Common myeloid progenitor, CD34-positive (primary cell): ENCODE measurements around the gene NSUN2. TPM values are rescaled to one million over a fixed set of nuclear protein-coding genes. Genes with fewer than 3 reads are reported as not detected.

ENCODE experiments used
- CTCF ChIA-PET: fragments of 350-600 bp; sonication (Branson Sonifier 250); formaldehyde crosslinking; loops from one replicate; lab custom pipeline; 2021; ENCODE audit warnings: antibody characterized with exemption; lab: Charles Lee
- POLR2A ChIA-PET: fragments of 350-600 bp; sonication (Branson Sonifier 250); formaldehyde crosslinking; loops from one replicate; lab custom pipeline; 2021; ENCODE audit warnings: antibody characterized with exemption; lab: Charles Lee
- DNase-seq, 3 donors: peaks; one replicate each; pipeline versions ENCODE4 v3.0.0 to v3.0.0-alpha.2; 2013
- H3K27ac ChIP-seq, 2 experiments: 1 replicate in 1 of 2; 2 replicates in 1 of 2; pipeline ENCODE4 v1.7.0; 2013; ENCODE audit warnings: inconsistent platforms in 2 of 2, low read length in 2 of 2, mild to moderate bottlenecking in 2 of 2, low read depth in 1 of 2, moderate library complexity in 1 of 2; ENCODE audit not compliant: severe bottlenecking in 2 of 2, insufficient read depth in 1 of 2, poor library complexity in 1 of 2
- H3K27me3 ChIP-seq, 5 experiments: replicated peaks in 2 of 5; 1 replicate in 3 of 5; 2 replicates in 2 of 5; pipeline versions ENCODE4 v1.6.1 to v1.7.0; 2013; ENCODE audit warnings: low read length in 4 of 5, mild to moderate bottlenecking in 2 of 5, moderate library complexity in 2 of 5, inconsistent platforms in 1 of 5; ENCODE audit not compliant: insufficient read depth in 5 of 5, control insufficient read depth in 4 of 5
- H3K36me3 ChIP-seq, 4 experiments: 1 replicate in 2 of 4; 2 replicates in 2 of 4; pipeline versions ENCODE4 v1.6.1 to v1.7.0; 2013; ENCODE audit warnings: low read length in 3 of 4, control low read depth in 1 of 4, mild to moderate bottlenecking in 1 of 4; ENCODE audit not compliant: control insufficient read depth in 4 of 4, insufficient read depth in 4 of 4
- H3K4me1 ChIP-seq, 4 experiments: 1 replicate in 3 of 4; 2 replicates in 1 of 4; pipeline versions ENCODE4 v1.6.1 to v1.7.1; 2013; ENCODE audit warnings: low read length in 3 of 4, mild to moderate bottlenecking in 3 of 4, control low read depth in 1 of 4, inconsistent platforms in 1 of 4, moderate library complexity in 1 of 4; ENCODE audit not compliant: control insufficient read depth in 4 of 4, insufficient read depth in 4 of 4; ENCODE audit errors: control extremely low read depth in 1 of 4
- H3K4me3 ChIP-seq, 7 experiments: 1 replicate in 4 of 7; 2 replicates in 3 of 7; pipeline versions ENCODE4 v1.5.1 to v1.7.0; 2013; ENCODE audit warnings: mild to moderate bottlenecking in 7 of 7, low read length in 6 of 7, moderate library complexity in 6 of 7, inconsistent platforms in 2 of 7, low read depth in 2 of 7, control low read depth in 1 of 7; ENCODE audit not compliant: insufficient read depth in 4 of 7, control insufficient read depth in 1 of 7; ENCODE audit errors: extremely low read depth in 1 of 7
- H3K9me3 ChIP-seq, 5 experiments: 1 replicate in 4 of 5; 2 replicates in 1 of 5; pipeline versions ENCODE4 v1.6.1 to v1.7.1; 2013; ENCODE audit warnings: low read length in 4 of 5, mild to moderate bottlenecking in 2 of 5, inconsistent platforms in 1 of 5, low read depth in 1 of 5, moderate library complexity in 1 of 5; ENCODE audit not compliant: control insufficient read depth in 4 of 5, insufficient read depth in 2 of 5; ENCODE audit errors: control extremely low read depth in 1 of 5
- WGBS: methylation state at CpG from one replicate; pipeline ENCODE4 v1.1.5; 2013; ENCODE audit not compliant: insufficient coverage; 5-methylcytosine and 5-hydroxymethylcytosine counted together
- polyA plus RNA-seq: library from polyadenylated mRNA; unstranded; fragments of 120-200 nt; gene quantifications from one replicate; pipeline ENCODE4 v1.2.1, GENCODE V29; 2013

Gene NSUN2
- 44.4 TPM for polyA plus RNA-seq

- Histone ChIP-seq H3K9me3 (no peaks in the 10 kb centered on the region), H3K27me3 (no peaks in the 10 kb centered on the region), H3K27ac (peak within 1 kb of the TSS; percentile 96 to 99), H3K4me1 (peaks cover 3 to 25% (median 20%) of the 10 kb centered on the region in 4 experiments), H3K36me3 (peaks cover 11 to 34% (median 20%) of the 10 kb centered on the region in 4 experiments), H3K4me3 (peak within 1 kb of the TSS; percentile 83 to 96 (median 91))
- under 1% methylated on average over 64 of the region's 66 CpGs for WGBS
- POLR2A ChIA-PET, result no interaction called here
- DNase-seq, result peak; percentile 92 to 95 (median 94)
- CTCF ChIA-PET, result interaction anchor here (1.0 to 3.2 kb wide), 6 partner anchors 10 to 117 kb away, joined by 3 to 12 read pairs (median 5); no protein-coding TSS in a partner anchor
Observed at GRCh38 chr5:6632888-6633468, at the start of gene NSUN2, which contains the start of gene SRD5A1. NSUN2 (minus strand) TSS chr5:6633044; CDS start chr5:6632979, 65 bp downstream. SRD5A1 (plus strand) TSS chr5:6633440; CDS start chr5:6633577, 137 bp downstream.

- CTCF ChIA-PET, result no interaction called here
- Histone ChIP-seq H3K4me3 (no peak overlapping the region), H3K36me3 (no peaks in the 10 kb centered on the region), H3K27me3 (peaks cover 0 to 9% (median 2%) of the 10 kb centered on the region in 5 experiments), H3K9me3 (peaks cover 0 to 8% (median 0%) of the 10 kb centered on the region in 5 experiments), H3K27ac (no peak overlapping the region), H3K4me1 (peaks cover 0 to 4% (median 1%) of the 10 kb centered on the region in 4 experiments)
- POLR2A ChIA-PET, result no interaction called here
- WGBS, result 64% methylated on average over 7 of the region's 11 CpGs
- no peak for DNase-seq
Observed at GRCh38 chr5:6682239-6682638, 49.4 kb upstream of the NSUN2 start.

DNA sequence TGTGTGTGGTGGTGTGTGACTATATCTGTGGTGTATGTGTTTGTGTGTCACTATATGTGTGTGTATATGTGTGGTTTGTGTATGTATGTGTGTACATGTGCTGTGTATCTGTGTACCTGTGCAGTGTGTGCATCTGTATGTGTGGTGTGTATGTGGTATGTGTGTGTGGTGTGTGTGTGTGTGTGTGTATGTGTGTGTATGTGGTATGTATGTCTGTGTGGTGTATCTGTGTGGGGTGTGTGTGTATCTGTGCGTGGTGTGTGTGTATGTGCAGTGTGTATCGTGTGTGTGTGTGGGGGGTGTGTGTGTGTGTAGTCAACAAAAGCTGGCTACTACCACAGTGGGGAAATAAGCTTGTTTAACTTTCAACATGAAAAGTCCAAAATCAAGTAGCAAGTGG lies 48.8 kb upstream of the NSUN2 start:
- Histone ChIP-seq H3K27ac (no peak overlapping the region), H3K36me3 (no peaks in the 10 kb centered on the region), H3K4me1 (no peaks in the 10 kb centered on the region), H3K4me3 (no peak overlapping the region), H3K9me3 (peaks cover 0 to 8% (median 0%) of the 10 kb centered on the region in 5 experiments), H3K27me3 (peaks cover 0 to 9% (median 2%) of the 10 kb centered on the region in 5 experiments)
- WGBS, result no CpG with 5 or more reads among the region's 2 CpGs
- POLR2A ChIA-PET, result no interaction called here
- CTCF ChIA-PET, result no interaction called here
- DNase-seq, result no peak

- ChIA-PET POLR2A (no interaction called here), CTCF (no interaction called here)
- no peaks in the 10 kb centered on the region for H3K4me1 ChIP-seq
- H3K27ac ChIP-seq, result no peak overlapping the region
- H3K27me3 ChIP-seq, result peaks cover 0 to 9% (median 0%) of the 10 kb centered on the region in 5 experiments
- 58% methylated on average over 6 of the region's 6 CpGs for WGBS
- no peaks in the 10 kb centered on the region for H3K36me3 ChIP-seq
- no peak overlapping the region for H3K4me3 ChIP-seq
- H3K9me3 ChIP-seq, result peaks cover 0 to 8% (median 0%) of the 10 kb centered on the region in 5 experiments
- DNase-seq, result no peak
Observed at GRCh38 chr5:6680922-6681321, 48.1 kb upstream of the NSUN2 start.

DNA sequence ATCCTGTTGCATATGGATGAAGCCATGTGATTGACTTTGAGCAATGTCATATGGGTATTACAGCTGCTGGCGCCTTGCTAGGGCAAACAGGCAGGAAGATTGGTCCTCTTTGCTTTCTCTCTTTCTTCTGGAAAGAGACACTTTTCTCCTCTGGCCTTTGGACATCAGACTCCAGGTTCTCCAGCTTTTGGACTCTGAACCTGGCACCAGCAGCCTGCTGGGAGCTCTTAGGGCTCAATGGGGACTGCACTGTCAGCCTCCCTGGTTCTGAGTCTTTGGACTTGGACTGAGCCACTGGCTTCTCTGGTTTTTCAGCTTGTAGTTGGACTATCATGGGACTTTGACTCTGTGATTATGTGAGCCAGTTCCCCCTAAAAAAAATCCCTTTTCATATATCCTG lies 45.5 kb upstream of the NSUN2 start:
- POLR2A ChIA-PET, result no interaction called here

DNA sequence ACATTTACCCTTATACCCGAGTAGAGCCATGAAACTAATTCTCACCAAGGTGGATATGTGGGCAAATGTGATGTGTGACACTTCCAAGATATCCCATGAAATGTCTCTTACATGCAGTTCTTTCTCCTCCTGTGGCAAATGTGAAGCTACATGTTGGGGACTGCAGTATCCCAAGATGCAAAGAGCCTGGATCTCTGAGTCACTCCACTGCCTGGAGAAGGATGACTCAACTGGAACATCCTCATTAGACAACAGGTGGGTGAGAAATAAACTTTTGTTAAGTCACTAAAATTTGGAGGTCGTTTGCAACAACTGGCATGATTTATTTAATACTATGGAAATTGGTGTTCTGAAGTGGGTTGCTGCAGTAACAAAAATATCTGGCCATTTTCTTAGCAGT lies 43.9 kb upstream of the NSUN2 start:
- 63% methylated on average over 1 of the region's 2 CpGs for WGBS
- no peak overlapping the region for H3K27ac ChIP-seq
- H3K36me3 ChIP-seq, result peaks cover 0 to 2% (median 0%) of the 10 kb centered on the region in 4 experiments
- H3K27me3 ChIP-seq, result peaks cover 0 to 3% (median 0%) of the 10 kb centered on the region in 5 experiments
- ChIA-PET POLR2A (no interaction called here), CTCF (no interaction called here)
- peaks cover 0 to 11% (median 0%) of the 10 kb centered on the region in 5 experiments for H3K9me3 ChIP-seq
- no peak overlapping the region for H3K4me3 ChIP-seq
- no peaks in the 10 kb centered on the region for H3K4me1 ChIP-seq
- DNase-seq, result no peak

More for the DNA sequence above, 45.5 kb upstream of the NSUN2 start:
- CTCF ChIA-PET, result no interaction called here
- Histone ChIP-seq H3K27ac (no peak overlapping the region), H3K36me3 (no peaks in the 10 kb centered on the region), H3K9me3 (peaks cover 0 to 8% (median 0%) of the 10 kb centered on the region in 5 experiments), H3K4me3 (no peak overlapping the region), H3K4me1 (no peaks in the 10 kb centered on the region), H3K27me3 (peaks cover 0 to 7% (median 0%) of the 10 kb centered on the region in 5 experiments)
- 100% methylated on average over 1 of the region's 1 CpG for WGBS
- DNase-seq, result no peak

GRCh38 chr5:6675784-6676491 lies 43.1 kb upstream of the NSUN2 start:
- 100% methylated on average over 4 of the region's 5 CpGs for WGBS
- CTCF ChIA-PET, result no interaction called here

More at GRCh38 chr5:6675784-6676491, 43.1 kb upstream of the NSUN2 start:
- H3K27me3 ChIP-seq, result no peaks in the 10 kb centered on the region
- POLR2A ChIA-PET, result no interaction called here
- H3K4me3 ChIP-seq, result no peak overlapping the region
- peaks cover 0 to 2% (median 0%) of the 10 kb centered on the region in 4 experiments for H3K36me3 ChIP-seq
- H3K4me1 ChIP-seq, result no peaks in the 10 kb centered on the region
- H3K9me3 ChIP-seq, result peaks cover 0 to 3% (median 0%) of the 10 kb centered on the region in 5 experiments
- peak in 1 of 3 donors; percentile 2 for DNase-seq
- no peak overlapping the region for H3K27ac ChIP-seq
